GM20000 (cell line): ENCODE measurements around the gene LURAP1L.
"Not testable (repeated sequence)": the region's sequence is repeated elsewhere in the genome, so short reads cannot be mapped to it uniquely, and the experiment has no call there.

Source experiments
- DNase-seq: peaks from one replicate; pipeline ENCODE4 v3.0.0; 2012; ENCODE audit warnings: low spot score
- TF ChIP-seq, protein P1 (sequence below): IDR thresholded peaks from 2 replicates; pipeline ENCODE4 v1.5.1; 2012; ENCODE audit warnings: mild to moderate bottlenecking, control low read depth; ENCODE audit errors: extremely low read depth, missing control alignments

LURAP1L gene

DNA sequence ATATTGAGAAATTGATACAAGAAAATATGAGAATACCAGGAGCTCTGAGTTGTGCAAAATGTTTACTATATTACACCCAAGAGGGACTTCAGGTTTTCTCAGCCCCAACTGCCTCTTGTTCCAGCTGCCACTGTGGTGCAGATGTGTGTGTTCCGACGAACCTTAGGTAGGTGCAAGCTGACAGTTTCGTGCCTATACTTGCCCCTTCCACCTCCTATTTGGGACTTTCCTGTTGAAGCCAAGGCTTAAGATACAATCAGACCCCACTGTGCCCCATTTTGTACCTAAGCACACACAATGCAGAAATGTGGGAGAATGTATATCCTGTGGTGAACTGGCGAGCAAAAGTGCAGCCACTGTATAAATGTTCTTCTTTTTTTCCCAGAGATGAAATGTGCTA lies 80.2 kb downstream of the LURAP1L start:
- DNase-seq = no peak
- TF ChIP-seq, protein P1, sequence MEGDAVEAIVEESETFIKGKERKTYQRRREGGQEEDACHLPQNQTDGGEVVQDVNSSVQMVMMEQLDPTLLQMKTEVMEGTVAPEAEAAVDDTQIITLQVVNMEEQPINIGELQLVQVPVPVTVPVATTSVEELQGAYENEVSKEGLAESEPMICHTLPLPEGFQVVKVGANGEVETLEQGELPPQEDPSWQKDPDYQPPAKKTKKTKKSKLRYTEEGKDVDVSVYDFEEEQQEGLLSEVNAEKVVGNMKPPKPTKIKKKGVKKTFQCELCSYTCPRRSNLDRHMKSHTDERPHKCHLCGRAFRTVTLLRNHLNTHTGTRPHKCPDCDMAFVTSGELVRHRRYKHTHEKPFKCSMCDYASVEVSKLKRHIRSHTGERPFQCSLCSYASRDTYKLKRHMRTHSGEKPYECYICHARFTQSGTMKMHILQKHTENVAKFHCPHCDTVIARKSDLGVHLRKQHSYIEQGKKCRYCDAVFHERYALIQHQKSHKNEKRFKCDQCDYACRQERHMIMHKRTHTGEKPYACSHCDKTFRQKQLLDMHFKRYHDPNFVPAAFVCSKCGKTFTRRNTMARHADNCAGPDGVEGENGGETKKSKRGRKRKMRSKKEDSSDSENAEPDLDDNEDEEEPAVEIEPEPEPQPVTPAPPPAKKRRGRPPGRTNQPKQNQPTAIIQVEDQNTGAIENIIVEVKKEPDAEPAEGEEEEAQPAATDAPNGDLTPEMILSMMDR = no peak

DNA sequence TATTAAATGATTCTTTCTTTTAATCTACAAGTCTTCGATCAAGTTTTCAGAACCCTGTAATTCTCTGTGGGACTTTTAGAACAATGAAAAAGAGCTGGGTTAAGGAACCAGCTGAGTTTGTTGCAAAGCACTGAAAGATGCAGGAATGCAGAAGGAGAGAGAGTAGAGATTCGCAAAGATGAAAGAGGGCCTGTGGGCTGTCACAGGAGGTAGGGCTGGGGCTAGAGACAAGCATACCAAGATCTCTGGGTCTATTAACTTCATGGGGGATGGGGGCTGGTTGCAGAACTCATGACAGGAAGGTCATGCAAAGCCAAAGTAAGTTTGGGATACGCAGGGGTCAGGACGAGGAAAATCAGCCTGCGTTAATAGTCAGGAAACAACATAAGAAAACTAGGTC lies 81.8 kb downstream of the LURAP1L start:
- DNase-seq = no peak
- TF ChIP-seq, protein P1 = no peak

DNA sequence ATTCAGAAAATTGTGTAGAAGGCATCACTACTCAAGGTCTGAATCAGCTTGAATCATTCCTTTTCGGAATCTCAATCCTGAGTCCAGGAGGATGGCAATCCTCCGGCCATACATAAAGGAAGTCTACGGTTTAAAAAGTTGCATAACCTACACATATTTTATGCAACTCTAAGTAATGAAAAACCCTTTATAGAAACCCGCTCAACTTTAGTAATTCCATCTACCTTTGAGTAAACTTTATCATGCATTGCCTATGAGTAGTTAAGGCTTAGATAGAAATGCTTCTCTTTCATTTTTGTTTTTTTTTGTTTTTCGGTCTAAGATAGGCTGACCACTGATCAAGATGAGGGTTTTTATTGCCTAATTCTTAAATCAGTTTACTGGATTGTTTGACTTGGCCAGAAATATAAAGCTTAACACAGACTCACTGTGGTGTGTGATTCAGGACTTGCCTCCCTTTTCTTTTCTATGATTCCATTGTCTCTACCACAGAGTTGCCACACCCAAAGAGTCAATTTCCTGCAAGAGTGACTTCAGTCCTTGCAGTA lies 85.0 kb downstream of the LURAP1L start:
- no peak for DNase-seq
- TF ChIP-seq, protein P1 = no peak

DNA sequence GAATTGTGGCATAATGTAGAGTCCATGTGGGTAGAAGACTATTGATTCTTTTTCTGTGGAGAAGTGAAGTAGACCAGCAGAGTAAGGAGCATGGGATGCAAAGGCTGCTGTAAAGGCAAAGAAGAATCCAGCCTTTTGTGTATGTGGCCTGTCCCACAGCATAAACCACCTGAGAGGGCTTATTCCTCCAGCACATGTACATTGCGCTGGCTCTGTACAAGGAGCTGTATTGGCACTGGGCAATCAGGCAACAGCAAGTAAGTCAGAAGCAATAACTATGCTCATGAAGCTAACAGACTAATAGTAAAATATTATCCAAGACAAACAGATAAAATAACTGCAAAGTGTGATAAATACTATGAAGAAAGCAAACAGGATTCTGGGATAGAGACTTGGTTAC lies 86.2 kb downstream of the LURAP1L start:
- DNase-seq = no peak
- TF ChIP-seq, protein P1 = no peak

DNA sequence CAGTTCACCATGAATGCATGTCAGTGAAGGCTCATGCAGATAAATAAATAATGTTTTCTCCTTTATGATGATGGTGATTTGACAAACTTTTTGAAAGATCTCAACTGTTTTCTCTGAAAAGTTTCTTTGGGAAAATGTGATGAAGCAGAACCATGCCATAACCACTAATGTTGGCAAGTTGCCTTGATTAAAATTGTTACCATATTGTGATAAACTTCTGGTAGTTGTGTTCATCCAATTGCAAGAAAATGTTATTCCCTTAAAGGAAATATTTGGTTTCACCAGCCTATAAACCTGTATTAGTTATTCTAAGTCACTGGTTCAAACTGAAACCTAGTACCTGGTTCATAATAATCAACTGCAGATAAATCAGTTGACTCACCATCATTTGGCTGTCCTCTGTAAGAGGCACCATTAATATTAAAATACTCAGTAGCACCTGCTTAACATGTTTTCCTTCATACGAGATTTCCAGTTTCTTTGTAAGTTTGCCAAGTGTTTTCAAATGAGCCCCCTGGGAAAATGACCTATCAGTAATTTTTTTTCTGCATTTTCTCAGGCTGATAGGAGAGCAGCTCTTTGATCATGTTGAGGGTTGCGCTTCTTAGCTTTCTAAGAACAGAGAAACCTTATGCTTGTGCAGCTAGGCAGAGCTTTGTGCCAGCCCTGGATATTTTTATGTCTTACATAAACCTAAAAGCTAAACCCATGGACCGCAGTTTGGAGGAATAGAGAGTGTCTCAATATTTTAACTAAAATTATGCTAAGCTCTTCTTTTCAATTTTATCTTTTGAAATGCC lies 88.0 kb downstream of the LURAP1L start:
- TF ChIP-seq, protein P1 = no peak

DNA sequence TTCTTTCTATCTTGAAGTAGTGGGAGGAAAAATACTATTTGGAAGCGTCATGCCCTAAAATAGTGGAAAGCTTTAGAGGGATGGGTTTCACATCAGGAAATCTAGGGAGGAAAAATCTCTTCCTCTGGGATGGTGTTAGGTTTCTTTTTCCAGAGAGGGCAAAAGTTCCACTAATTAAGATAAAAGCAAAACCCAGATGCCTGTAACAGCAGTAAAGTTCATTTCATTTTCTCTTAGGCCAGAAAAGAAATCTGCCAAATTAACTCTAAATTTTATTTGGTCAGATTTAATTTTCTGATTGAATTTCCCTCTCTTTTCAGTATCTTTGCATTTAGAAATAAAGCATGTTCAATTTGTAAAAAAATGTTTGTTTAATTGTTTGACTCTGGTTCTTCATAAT lies 88.8 kb downstream of the LURAP1L start:
- TF ChIP-seq, protein P1 = no peak
- no peak for DNase-seq

More for the DNA sequence above, 88.0 kb downstream of the LURAP1L start:
- DNase-seq = no peak

DNA sequence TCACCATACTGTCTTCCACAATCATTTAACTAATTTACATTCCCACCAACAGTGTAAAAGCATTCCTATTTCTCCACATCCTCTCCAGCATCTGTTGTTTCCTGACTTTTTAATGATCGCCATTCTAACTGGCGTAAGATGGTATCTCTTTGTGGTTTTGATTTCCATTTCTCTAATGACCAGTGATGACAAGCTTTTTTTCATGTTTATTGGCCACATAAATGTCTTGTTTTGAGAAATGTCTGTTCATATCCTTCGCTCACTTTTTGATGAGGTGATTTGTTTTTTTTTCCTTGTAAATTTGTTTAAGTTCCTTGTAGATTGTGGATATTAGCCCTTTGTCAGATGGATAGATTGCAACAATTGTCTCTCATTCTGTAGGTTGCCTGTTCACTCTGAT lies 90.6 kb downstream of the LURAP1L start:
- DNase-seq = not testable (repeated sequence)
